GM19239 (cell line): ENCODE data around the gene SLC25A29.
"Not testable (repeated sequence)": the region's sequence is repeated elsewhere in the genome, so short reads cannot be mapped to it uniquely, and the experiment has no call there.

Experiments
- DNase-seq: peaks from one replicate; pipeline ENCODE4 v3.0.0; 2011; ENCODE audit warnings: low spot score; ENCODE audit not compliant: insufficient read length
- FAIRE-seq: peaks from 2 replicates; lab custom pipeline; 2011; peaks lifted over from hg19 to GRCh38; lab: Jason Lieb, UNC

Gene SLC25A29

GRCh38 chr14:100313464-100314230 is 7.4 kb upstream of the SLC25A29 start:
- FAIRE-seq (no peak), DNase-seq (no peak)

- FAIRE-seq: no peak
These were observed 6.7 kb upstream of the SLC25A29 start for GRCh38 chr14:100312877-100313400.

GRCh38 chr14:100312110-100312876 is 6.0 kb upstream of the SLC25A29 start:
- not testable (repeated sequence) for DNase-seq, FAIRE-seq

More at GRCh38 chr14:100312877-100313400, 6.7 kb upstream of the SLC25A29 start:
- DNase-seq: no peak

GRCh38 chr14:100309028-100309737 is 2.9 kb upstream of the SLC25A29 start:
- DNase-seq: no peak

GRCh38 chr14:100308427-100308792 is 2.2 kb upstream of the SLC25A29 start:
- not testable (repeated sequence) for FAIRE-seq, DNase-seq

More at GRCh38 chr14:100309028-100309737, 2.9 kb upstream of the SLC25A29 start:
- FAIRE-seq: no peak

- no peak for FAIRE-seq
- no peak for DNase-seq
These were observed 1.7 kb upstream of the SLC25A29 start for GRCh38 chr14:100307766-100308426.

GRCh38 chr14:100306998-100307765 is 938 bp upstream of the SLC25A29 start:
- DNase-seq (no peak), FAIRE-seq (no peak)

GRCh38 chr14:100305324-100306100 is 732 bp downstream of the SLC25A29 start:
- DNase-seq: no peak
- no peak for FAIRE-seq

GRCh38 chr14:100304825-100305323 is 1.4 kb downstream of the SLC25A29 start:
- DNase-seq (no peak), FAIRE-seq (peak; percentile 8)

GRCh38 chr14:100303925-100304324 is 2.3 kb downstream of the SLC25A29 start:
- DNase-seq: no peak
- FAIRE-seq: no peak

GRCh38 chr14:100303179-100303578 is 3.1 kb downstream of the SLC25A29 start:
- FAIRE-seq (no peak), DNase-seq (no peak)

- FAIRE-seq: no peak
- no peak for DNase-seq
These were observed 3.6 kb downstream of the SLC25A29 start for GRCh38 chr14:100302616-100303015.

- FAIRE-seq (no peak), DNase-seq (no peak)
These were observed 7.0 kb downstream of the SLC25A29 start for GRCh38 chr14:100299238-100299560.

GRCh38 chr14:100298551-100299237 is 7.5 kb downstream of the SLC25A29 start:
- FAIRE-seq (no peak), DNase-seq (no peak)

GRCh38 chr14:100297320-100298300 is 8.6 kb downstream of the SLC25A29 start:
- FAIRE-seq (no peak), DNase-seq (peak; percentile 88)

- not testable (repeated sequence) for FAIRE-seq, DNase-seq
These were observed 9.5 kb downstream of the SLC25A29 start for GRCh38 chr14:100296729-100297128.
